ENCODE results near the gene B4GALT1.

- TF ChIP-seq CTCF (conservative IDR thresholded peaks at IDR 0.05 in 1 of 2, IDR thresholded peaks at IDR 0.05 in 1 of 2; ENCODE audit: extremely low read depth in 1 of 2, insufficient read depth in 1 of 2, low read depth in 1 of 2, low read length in 2 of 2) (peak in 1 of 2 donors; percentile 6), EZH2 (IDR thresholded peaks at IDR 0.05; ENCODE audit: borderline replicate concordance, low read length) (no peak)
Measured at GRCh38 chr9:33157960-33158842, 8.9 kb downstream of the B4GALT1 start.

All from mammary epithelial cell (primary cell).